Mucosa of rectum (tissue), 2 donors: Measurements from ENCODE around the gene YPEL4.

Source experiments
- H3K27ac ChIP-seq, 2 donors: one replicate each; pipeline ENCODE4 v1.7.0; 2013; ENCODE audit warnings: inconsistent platforms in 2 of 2, low read depth in 2 of 2, low read length in 2 of 2
- H3K27me3 ChIP-seq, 2 donors: one replicate each; pipeline ENCODE4 v1.7.0; 2013; ENCODE audit warnings: low read length in 2 of 2; ENCODE audit not compliant: control insufficient read depth in 2 of 2, insufficient read depth in 2 of 2
- H3K36me3 ChIP-seq, 2 donors: one replicate each; pipeline ENCODE4 v1.7.0; 2013; ENCODE audit warnings: low read length in 2 of 2; ENCODE audit not compliant: control insufficient read depth in 2 of 2, insufficient read depth in 2 of 2
- H3K4me1 ChIP-seq, 2 donors: one replicate each; pipeline ENCODE4 v1.7.0; 2013; ENCODE audit warnings: low read length in 2 of 2, mild to moderate bottlenecking in 1 of 2; ENCODE audit not compliant: control insufficient read depth in 2 of 2, insufficient read depth in 2 of 2
- H3K4me3 ChIP-seq, 2 donors: one replicate each; pipeline ENCODE4 v1.7.0; 2013; ENCODE audit warnings: low read length in 2 of 2
- H3K9ac ChIP-seq, 2 donors: one replicate each; pipeline ENCODE4 v1.7.0; 2013; ENCODE audit warnings: low read length in 2 of 2, low read depth in 1 of 2, mild to moderate bottlenecking in 1 of 2
- H3K9me3 ChIP-seq, 2 donors: one replicate each; pipeline ENCODE4 v1.7.0; 2013; ENCODE audit warnings: low read length in 2 of 2; ENCODE audit not compliant: control insufficient read depth in 2 of 2
- donor health status: healthy.
- donor health status: Normal muscosa, but diverticular disease.

Gene YPEL4

GRCh38 chr11:57637626-57638004 lies 12.1 kb downstream of the YPEL4 start:
- Histone ChIP-seq H3K36me3 (no peaks in the 10 kb centered on the region), H3K4me1 (peaks cover 5 to 9% of the 10 kb centered on the region in 2 donors), H3K27me3 (peaks cover 17 to 37% of the 10 kb centered on the region in 2 donors), H3K4me3 (peak overlapping the region; percentile 49 to 77), H3K9ac (no peak overlapping the region), H3K9me3 (no peaks in the 10 kb centered on the region), H3K27ac (no peak overlapping the region)

DNA sequence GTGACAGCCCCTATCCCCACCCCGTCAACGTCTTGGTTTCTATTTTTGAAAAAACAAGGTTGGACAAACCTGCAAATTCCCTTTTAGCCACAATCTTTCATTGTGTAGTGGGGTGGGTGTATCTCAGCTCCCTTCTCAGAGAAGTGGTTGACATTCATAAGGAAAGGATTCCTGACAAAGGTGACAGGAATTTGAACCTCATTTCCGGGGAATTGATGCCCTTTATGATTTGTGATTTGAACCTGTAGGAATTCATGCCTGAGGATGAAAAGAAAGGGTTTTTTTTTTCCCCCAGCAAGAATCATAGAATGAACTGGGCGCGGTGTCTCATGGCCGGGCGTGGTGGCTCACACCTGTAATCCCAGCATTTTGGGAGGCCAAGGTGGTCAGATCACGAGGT lies 14.5 kb downstream of the YPEL4 start:
- no peaks in the 10 kb centered on the region for H3K36me3 ChIP-seq
- no peak overlapping the region for H3K27ac ChIP-seq
- no peak overlapping the region for H3K9ac ChIP-seq
- H3K9me3 ChIP-seq: no peaks in the 10 kb centered on the region
- H3K4me3 ChIP-seq: no peak overlapping the region
- H3K27me3 ChIP-seq: peaks cover 20 to 38% of the 10 kb centered on the region in 2 donors
- peaks cover 5 to 9% of the 10 kb centered on the region in 2 donors for H3K4me1 ChIP-seq

- Histone ChIP-seq H3K4me1 (peaks cover 3 to 4% of the 10 kb centered on the region in 2 donors), H3K9me3 (no peaks in the 10 kb centered on the region), H3K27me3 (peaks cover 20 to 31% of the 10 kb centered on the region in 2 donors), H3K36me3 (no peaks in the 10 kb centered on the region), H3K27ac (no peak overlapping the region), H3K9ac (no peak overlapping the region), H3K4me3 (no peak overlapping the region)
These were observed 15.4 kb downstream of the YPEL4 start for GRCh38 chr11:57634311-57634710.

DNA sequence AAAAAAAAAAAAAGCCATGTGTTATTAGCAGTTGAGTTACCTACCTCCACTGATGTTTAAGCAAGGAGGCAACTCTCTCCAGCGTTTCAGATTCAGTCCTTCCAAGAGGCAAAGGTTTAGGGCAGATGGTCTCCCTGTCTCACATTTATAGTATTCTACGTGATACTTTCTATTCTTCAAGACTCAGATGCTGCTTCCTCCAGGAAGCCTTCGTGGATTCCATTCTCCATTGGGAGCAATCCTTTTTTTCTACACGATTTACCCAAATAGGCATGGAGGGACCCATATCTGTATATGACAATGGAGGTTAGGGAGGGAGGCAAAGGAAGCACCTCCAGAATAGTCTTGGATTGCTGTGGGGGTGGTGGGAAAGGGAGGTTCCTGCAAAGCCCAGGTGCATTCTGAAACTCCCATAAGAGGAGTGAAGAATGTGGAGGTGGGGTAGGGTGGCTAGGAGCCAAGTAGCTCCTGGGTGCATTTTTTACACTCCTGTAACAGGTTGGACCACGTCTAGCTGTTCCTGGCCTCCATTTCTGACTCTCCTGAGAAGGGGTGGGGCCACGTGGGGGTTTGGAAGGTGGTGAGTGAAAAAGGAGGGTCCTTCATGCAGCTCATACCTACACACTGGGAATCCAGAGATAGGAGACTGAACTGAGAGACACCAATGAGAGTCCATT lies 16.2 kb downstream of the YPEL4 start:
- peaks cover 0 to 4% of the 10 kb centered on the region in 2 donors for H3K4me1 ChIP-seq
- no peak overlapping the region for H3K27ac ChIP-seq
- no peaks in the 10 kb centered on the region for H3K36me3 ChIP-seq
- peaks cover 19 to 24% of the 10 kb centered on the region in 2 donors for H3K27me3 ChIP-seq
- H3K4me3 ChIP-seq: no peak overlapping the region
- no peak overlapping the region for H3K9ac ChIP-seq
- H3K9me3 ChIP-seq: no peaks in the 10 kb centered on the region

DNA sequence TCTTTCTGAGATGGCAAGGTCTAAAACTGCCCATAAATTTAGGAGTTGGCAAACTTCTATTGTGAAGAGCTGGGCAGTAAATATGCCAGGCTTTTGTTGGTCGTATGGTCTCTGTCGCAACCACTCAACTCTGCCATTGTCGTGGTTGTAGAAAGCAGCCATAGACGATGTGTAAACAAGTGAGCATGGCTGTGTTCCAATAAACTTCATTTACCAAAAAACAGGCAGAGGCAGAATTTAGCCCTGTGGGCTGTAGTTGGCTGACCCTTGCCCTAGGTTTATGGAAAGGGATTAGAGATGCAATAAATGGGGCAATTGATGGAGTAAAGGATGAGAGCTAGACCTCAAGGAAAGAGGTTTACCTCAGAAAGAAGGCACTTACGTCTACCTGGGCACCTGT lies 17.6 kb downstream of the YPEL4 start:
- H3K9ac ChIP-seq: no peak overlapping the region
- no peaks in the 10 kb centered on the region for H3K9me3 ChIP-seq
- H3K27ac ChIP-seq: no peak overlapping the region
- H3K36me3 ChIP-seq: no peaks in the 10 kb centered on the region
- peaks cover 13 to 19% of the 10 kb centered on the region in 2 donors for H3K27me3 ChIP-seq
- no peaks in the 10 kb centered on the region for H3K4me1 ChIP-seq
- no peak overlapping the region for H3K4me3 ChIP-seq

DNA sequence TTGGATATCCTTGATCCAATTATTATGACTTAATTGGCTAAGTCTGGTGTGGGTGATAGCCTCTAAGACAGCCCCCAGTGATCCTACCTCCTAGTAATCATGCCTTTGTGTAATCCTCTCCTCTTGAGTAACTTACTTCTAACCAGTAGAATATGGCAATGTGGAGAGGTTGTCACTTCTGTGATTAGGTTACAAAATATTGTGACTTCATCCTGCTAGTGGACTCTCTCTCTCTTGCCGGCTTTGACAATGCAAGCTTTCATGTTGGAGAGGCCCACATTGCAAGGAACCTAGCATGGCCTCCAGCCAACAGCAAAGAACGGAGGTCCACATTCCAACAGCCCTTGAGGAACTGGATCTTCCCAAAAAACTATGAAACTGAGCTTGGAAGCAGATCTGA lies 19.5 kb downstream of the YPEL4 start:
- no peak overlapping the region for H3K9ac ChIP-seq
- no peaks in the 10 kb centered on the region for H3K36me3 ChIP-seq
- peaks cover 13 to 15% of the 10 kb centered on the region in 2 donors for H3K27me3 ChIP-seq
- H3K4me3 ChIP-seq: no peak overlapping the region
- H3K27ac ChIP-seq: no peak overlapping the region
- H3K9me3 ChIP-seq: no peaks in the 10 kb centered on the region
- H3K4me1 ChIP-seq: no peaks in the 10 kb centered on the region

DNA sequence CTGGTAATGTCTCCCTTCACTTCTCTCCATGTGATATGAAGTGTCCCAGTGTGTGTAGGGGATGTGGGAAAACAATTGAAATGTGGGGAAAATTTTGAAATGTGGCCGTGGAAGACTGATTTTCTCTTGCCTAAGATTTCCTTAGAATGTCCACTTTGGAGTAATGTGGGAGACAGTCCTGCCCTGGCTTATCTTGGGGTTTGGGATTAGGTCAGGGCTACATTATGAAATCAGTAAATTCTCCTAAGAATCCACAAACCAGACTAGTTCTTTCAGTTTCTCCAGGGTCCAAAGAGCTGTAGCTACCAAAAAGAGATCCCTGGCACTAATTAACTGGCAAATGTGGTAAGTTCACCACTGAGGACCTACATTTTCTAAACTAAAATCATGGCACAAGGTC lies 22.8 kb downstream of the YPEL4 start:
- Histone ChIP-seq H3K4me3 (no peak overlapping the region), H3K4me1 (no peaks in the 10 kb centered on the region), H3K36me3 (no peaks in the 10 kb centered on the region), H3K9me3 (no peaks in the 10 kb centered on the region), H3K27ac (no peak overlapping the region), H3K27me3 (no peaks in the 10 kb centered on the region), H3K9ac (no peak overlapping the region)

DNA sequence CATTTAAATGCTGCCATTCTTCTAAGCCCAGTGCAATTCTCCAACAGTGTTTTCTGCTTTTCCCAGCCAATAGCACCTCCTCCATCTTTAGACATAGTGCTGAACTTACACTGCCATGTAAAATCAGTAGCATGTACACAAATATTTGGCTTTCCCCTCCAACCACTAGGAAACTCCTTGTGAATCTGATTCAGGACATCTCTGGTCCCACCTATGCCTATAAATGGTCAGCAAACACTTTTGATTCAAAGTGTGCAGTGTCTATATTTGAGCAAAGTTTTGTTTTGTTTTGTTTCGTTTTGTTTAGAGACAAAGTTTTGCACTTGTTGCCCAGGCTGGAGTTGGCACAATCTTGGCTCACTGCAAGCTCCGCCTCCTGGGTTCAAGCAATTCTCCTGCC lies 24.8 kb downstream of the YPEL4 start:
- Histone ChIP-seq H3K27me3 (no peaks in the 10 kb centered on the region), H3K9me3 (peaks cover 0 to 1% of the 10 kb centered on the region in 2 donors), H3K9ac (no peak overlapping the region), H3K4me3 (no peak overlapping the region), H3K27ac (no peak overlapping the region), H3K4me1 (no peaks in the 10 kb centered on the region), H3K36me3 (no peaks in the 10 kb centered on the region)

DNA sequence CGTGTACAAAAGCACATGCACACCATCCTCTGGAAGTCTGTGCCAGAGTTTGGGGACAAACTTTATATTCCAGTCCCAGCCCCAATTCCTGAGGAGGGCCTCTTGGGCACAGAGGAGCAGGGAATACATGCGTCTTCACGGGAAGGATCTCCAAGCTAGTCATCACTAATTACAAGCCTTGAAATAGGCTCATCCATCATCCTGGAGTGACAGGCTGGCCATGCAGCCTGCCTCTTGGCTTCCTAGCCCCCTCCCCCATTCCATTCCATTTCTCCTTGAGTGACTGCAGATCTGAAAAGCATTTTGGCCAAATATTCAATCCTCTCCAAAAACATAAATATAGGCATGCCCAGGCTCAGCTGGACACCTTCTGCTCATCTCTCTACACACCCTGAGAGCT lies 27.4 kb downstream of the YPEL4 start:
- no peaks in the 10 kb centered on the region for H3K4me1 ChIP-seq
- H3K9me3 ChIP-seq: peaks cover 0 to 9% of the 10 kb centered on the region in 2 donors
- no peak overlapping the region for H3K4me3 ChIP-seq
- no peaks in the 10 kb centered on the region for H3K27me3 ChIP-seq
- H3K27ac ChIP-seq: no peak overlapping the region
- H3K36me3 ChIP-seq: no peaks in the 10 kb centered on the region
- H3K9ac ChIP-seq: no peak overlapping the region

- Histone ChIP-seq H3K4me1 (no peaks in the 10 kb centered on the region), H3K9me3 (peaks cover 0 to 9% of the 10 kb centered on the region in 2 donors), H3K27ac (no peak overlapping the region), H3K9ac (no peak overlapping the region), H3K4me3 (no peak overlapping the region), H3K27me3 (no peaks in the 10 kb centered on the region), H3K36me3 (no peaks in the 10 kb centered on the region)
These were observed 29.2 kb downstream of the YPEL4 start for GRCh38 chr11:57620467-57620866.
